HG03103 (cell line): ENCODE measurements around the gene BRCA1.

Experiments
- ATAC-seq: cut with Tn5 transposase; IDR thresholded peaks from one replicate; pipeline ENCODE4 v1.9.1; 2021; ENCODE audit warnings: low read depth; ENCODE audit not compliant: unreplicated experiment

BRCA1 gene

DNA sequence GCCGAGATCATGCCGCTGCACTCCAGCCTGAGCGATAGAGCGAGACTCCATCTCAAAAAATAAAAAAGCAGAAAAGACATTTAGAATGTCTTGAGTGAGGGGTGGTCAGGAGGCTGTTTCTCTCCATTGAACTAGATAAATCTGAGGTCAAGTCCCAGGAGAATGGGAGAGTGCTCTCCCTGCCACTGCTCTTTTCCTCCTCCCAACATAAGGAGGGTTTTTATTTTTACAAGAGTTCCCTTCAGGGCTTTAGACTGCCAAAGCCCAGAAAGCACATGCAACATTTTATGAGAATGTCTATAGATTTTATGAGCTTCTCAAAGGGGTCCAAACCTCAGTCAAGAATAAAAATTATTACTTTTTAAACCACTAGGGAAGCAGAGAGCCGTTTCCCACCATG is 98.6 kb downstream of the BRCA1 start:
- no peak for ATAC-seq

DNA sequence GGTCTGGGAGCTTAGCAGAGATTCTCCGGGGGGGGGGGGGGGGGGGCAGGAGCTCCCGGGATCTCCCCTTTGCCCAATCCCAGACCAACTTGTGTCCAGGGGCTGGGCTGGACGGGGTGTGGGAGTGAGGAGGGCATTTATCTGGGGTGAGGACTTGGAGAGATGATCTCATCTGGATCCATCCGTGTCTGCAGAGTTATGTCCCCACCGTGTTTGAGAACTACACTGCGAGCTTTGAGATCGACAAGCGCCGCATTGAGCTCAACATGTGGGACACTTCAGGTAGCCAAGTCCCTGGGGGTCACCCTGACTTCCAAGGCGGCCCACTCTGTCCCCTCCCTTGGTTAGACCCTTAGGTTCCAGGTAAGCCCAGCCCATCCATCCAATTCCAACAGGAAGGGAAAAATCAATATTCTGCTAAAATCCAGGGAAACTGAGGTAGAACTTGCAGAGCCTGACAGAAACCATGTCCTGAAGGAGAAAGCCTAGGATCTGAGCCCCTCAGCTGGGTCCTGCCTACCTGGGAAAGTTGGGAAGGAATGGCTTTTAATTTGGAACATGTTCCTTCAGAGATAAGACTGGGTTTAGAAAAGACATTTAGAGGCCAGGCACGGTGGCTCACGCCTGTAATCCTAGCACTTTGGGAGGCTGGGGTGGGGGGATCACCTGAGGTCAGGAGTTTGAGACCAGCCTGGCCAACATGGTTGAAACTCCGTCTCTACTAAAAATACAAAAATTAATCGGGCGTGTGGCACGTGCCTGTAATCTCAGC is 99.2 kb downstream of the BRCA1 start:
- ATAC-seq, result no peak

DNA sequence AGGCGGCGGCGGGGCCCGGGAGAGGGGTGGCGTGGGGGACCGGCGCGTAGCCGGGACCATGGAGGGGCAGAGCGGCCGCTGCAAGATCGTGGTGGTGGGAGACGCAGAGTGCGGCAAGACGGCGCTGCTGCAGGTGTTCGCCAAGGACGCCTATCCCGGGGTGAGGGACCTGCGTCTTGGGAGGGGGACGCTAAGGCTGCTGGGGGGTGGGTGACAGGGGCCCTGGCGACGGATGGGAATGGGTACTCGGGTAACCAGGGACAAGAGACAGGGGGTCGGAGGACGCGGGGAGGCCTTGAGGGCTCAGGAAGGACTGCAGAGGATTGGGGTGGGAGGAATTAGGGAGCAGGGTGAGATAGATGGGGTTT is 99.9 kb downstream of the BRCA1 start:
- ATAC-seq, result no peak

DNA sequence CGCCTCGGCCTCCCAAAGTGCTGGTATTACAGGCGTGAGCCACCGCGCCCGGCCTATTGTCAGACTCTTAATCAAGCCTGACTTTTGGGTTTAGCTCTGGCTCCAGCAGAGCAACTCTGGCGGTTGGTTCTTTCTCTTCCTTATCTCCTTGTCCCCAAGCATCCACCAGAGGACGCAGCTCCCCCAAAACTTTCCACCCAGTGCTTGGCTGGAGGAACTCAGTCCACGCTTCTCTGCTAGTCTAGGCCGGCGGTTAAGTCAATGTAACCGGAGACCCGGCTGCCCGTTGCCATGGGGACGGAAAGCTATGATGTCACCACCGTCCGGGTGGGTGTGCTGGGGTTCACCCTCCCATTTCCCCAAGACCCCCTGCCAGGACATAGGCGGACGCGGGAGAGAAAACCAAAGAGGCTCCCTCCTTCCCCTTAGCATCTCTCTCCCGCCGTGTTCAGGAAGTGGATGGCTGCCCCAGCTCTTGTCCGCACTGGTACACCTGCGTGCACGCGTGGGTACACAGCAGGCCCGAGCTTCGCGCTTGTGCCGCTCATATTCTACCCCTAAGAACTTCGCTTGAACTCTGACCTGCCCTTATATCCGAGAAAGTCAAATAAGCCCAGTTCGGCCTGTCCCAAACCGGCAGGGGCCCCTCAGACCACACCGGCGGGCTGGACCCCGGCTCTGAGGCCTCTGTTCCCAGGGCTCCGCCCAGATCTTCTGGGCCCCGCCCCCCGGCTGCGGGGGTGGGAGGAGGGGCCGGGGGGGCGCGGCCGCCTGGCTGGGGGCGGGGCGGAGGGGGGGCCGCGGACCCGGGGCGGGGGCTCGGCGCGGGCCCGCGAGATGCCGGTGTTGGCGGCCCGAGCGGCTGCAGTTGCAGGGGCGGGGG is 100.5 kb downstream of the BRCA1 start, which contains the start of gene RND2:
TSS of gene RND2 (plus strand) at position 825 of the 883 bp plus-strand sequence. CDS start 117 bp downstream, outside the sequence.
- ATAC-seq, result no peak

GRCh38 chr17:43021741-43022512 is 103.2 kb downstream of the BRCA1 start, which contains the start of gene VAT1:
TSS of gene VAT1 (minus strand) at chr17:43022385. CDS start at chr17:43022322, 63 bp downstream.
- no peak for ATAC-seq

GRCh38 chr17:43020789-43021740 is 104.1 kb downstream of the BRCA1 start:
- no peak for ATAC-seq

- ATAC-seq, result no peak
Observed at GRCh38 chr17:43020030-43020621, 105.0 kb downstream of the BRCA1 start.

GRCh38 chr17:43019418-43019817 is 105.7 kb downstream of the BRCA1 start:
- ATAC-seq, result no peak

GRCh38 chr17:43018932-43019331 is 106.2 kb downstream of the BRCA1 start:
- no peak for ATAC-seq

- ATAC-seq, result no peak
Observed at GRCh38 chr17:43018008-43018853, 106.9 kb downstream of the BRCA1 start.

DNA sequence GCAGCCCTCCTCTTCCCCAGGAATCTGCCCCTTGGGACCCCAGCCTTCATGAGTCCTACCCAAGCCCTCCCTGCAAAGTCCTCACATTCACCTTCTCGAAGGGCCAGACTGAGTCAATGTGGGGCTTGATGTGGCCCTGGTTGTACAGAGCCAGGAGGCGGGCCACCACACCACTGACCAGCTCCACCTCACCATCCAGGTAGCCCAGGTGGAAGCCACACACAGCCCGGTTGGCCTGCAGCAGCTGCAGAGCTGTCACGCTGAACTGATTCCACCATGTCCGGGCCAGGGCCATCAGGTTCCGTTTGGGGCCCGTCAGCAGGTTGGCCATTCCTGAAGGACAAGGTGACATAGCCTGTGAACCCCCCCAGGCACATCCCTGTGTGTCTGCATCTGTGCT is 108.9 kb downstream of the BRCA1 start:
- no peak for ATAC-seq

- no peak for ATAC-seq
Observed at GRCh38 chr17:43015579-43015978, 109.6 kb downstream of the BRCA1 start.

- no peak for ATAC-seq
Observed at GRCh38 chr17:43014649-43015542, 110.3 kb downstream of the BRCA1 start.

- ATAC-seq, result no peak
Observed at GRCh38 chr17:43014020-43014648, 111.0 kb downstream of the BRCA1 start.

GRCh38 chr17:43013296-43013695 is 111.9 kb downstream of the BRCA1 start:
- no peak for ATAC-seq

GRCh38 chr17:43011728-43012472 is 113.3 kb downstream of the BRCA1 start:
- ATAC-seq, result no peak
